D721Med (cell line): ENCODE measurements around the gene RAPGEF1.

Experiments
- DNase-seq: peaks from one replicate; pipeline ENCODE4 v3.0.0; 2011; ENCODE audit warnings: low spot score; ENCODE audit not compliant: insufficient read length
- FAIRE-seq: peaks from 2 replicates; lab custom pipeline; 2011; peaks lifted over from hg19 to GRCh38; lab: Jason Lieb, UNC
- TF ChIP-seq, protein P1 (sequence below): IDR thresholded peaks from 2 replicates; pipeline ENCODE4 v1.5.1; 2012; ENCODE audit warnings: mild to moderate bottlenecking, control low read depth; ENCODE audit not compliant: insufficient read depth; ENCODE audit errors: missing control alignments

Gene RAPGEF1

DNA sequence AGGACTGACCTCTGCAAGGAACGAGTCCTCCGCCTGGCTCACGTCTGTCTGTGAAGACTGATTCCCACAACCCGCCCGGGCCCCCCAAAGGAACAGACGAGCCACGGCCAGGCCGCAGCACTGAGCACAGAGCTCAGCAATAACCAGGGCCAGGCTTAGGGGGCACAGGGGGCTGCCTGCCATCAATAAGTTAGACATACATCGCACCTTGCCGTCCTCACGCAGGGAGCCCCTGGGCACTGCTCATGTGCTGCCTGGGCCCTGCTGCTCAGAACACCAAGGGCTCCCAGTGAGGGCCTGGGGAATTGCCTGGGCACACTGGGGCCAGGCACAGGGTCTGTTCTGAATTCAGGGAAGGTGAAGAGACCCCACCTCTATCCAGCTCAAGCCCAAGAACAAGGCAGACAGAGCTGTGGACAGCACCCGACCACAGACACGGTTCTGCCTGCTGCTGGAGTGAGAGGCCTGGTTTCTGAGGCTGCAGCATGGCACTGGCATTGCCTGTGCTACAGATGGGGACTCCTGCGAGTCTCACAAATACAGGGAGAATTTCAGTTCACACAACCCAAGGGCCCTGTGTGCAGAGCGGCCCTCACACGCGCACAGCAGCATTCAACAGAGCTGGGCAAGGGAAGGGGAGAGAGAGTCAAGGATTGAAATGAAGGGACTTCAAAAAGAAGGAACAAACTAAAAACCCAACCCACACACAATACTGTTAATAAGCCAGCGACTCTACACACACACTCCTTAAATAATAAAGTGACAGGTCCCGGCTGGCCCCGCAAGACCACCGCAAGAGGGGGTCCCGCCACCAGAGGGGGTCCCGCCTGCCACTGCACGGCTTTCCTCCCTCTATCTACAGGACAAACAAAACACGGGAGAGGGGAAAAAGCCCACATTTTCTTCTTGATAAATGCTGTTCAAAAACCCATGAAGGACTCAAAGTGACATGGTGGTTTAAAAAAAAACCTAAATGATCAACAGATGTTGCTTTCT, 162.6 kb downstream of the RAPGEF1 start:
- no peak for FAIRE-seq

DNA sequence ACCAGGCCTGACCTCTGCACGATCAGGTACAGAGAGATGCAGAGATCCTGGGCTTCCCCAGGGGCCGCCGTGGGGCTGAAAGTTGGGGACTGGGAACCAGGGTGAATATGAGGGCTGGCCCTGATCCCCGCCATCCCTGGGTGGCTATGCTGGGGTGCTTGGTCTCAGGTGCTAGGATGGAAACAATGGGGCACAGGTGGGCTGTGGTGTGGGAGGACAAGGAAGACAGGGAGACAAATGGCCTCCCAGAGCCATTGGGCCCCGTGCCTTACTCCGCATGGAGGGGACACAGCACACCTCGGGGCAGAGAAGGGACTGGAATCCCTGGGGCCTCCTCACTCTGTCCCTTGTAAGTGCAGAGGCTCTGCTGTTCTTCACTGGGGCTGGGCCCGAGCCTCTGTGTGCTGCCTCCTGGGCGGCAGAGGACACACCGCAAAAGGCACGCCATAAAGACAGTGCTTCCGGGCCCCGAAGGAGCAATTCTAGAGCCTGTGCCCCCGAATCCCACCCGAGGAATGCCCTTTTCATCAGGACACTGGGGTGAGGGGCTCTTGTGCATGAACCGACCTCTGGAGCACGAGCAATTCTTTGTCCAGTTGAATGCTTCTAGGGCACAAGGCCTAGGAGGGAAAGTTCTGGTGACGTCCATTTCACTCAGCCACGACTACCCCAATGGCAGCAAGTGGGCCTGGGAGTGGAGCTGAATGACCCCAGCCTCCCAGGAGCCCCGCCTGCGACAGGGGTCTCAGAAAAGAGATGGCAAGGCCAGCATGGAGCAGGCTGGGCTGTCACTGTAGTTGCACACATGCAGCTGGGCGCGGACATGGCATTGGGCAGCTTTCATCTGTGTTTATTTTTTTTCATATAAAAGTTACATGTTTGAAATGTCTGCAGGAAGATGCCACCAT, 163.7 kb downstream of the RAPGEF1 start:
- TF ChIP-seq, protein P1, sequence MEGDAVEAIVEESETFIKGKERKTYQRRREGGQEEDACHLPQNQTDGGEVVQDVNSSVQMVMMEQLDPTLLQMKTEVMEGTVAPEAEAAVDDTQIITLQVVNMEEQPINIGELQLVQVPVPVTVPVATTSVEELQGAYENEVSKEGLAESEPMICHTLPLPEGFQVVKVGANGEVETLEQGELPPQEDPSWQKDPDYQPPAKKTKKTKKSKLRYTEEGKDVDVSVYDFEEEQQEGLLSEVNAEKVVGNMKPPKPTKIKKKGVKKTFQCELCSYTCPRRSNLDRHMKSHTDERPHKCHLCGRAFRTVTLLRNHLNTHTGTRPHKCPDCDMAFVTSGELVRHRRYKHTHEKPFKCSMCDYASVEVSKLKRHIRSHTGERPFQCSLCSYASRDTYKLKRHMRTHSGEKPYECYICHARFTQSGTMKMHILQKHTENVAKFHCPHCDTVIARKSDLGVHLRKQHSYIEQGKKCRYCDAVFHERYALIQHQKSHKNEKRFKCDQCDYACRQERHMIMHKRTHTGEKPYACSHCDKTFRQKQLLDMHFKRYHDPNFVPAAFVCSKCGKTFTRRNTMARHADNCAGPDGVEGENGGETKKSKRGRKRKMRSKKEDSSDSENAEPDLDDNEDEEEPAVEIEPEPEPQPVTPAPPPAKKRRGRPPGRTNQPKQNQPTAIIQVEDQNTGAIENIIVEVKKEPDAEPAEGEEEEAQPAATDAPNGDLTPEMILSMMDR: no peak
- FAIRE-seq: no peak
- DNase-seq: no peak

More for the DNA sequence above, 162.6 kb downstream of the RAPGEF1 start:
- DNase-seq: no peak
- TF ChIP-seq, protein P1: no peak

DNA sequence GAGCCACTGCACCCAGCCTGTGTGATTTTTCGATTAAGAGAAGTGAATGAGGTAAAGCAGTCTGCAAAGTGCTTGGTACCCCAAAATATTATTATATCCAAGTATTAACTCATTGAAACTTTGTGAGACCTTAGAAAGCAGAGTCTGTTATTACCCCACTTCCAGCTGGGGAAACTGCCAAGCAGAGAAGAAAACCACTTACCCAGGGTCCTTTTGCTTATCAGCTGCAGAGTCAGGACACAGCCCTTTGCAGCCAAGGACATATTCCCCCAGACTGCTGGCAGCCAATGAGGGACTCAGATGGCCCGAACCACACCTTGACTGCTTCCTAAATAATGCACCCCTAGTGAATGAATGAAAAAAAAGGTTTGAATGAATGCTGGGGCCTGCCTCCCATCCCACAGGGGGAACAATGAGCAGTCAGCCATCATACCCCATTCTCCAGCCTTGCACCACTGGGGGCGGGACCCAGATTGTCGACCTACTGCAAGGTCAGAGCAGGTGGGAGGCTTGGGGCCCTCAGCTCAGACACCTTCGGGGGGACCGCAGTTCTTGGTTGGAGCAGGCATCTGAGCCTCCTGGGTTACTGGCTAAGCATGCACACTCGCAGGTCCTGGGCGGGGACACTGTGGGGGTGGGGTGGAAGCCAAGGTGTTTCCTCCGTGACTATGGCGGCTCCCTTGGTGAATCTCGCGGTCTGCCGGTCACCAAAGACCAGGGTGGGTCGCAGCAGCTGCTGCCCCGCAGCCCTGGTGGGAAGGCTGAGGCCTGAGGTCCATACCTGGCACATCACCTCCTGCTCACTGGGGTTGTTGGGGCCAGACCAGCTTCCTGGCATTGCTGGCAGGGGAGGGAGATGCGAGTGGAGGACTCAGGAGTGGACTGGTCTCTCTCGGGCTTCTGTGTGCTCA, 164.9 kb downstream of the RAPGEF1 start:
- TF ChIP-seq, protein P1: no peak
- DNase-seq (no peak), FAIRE-seq (no peak)

DNA sequence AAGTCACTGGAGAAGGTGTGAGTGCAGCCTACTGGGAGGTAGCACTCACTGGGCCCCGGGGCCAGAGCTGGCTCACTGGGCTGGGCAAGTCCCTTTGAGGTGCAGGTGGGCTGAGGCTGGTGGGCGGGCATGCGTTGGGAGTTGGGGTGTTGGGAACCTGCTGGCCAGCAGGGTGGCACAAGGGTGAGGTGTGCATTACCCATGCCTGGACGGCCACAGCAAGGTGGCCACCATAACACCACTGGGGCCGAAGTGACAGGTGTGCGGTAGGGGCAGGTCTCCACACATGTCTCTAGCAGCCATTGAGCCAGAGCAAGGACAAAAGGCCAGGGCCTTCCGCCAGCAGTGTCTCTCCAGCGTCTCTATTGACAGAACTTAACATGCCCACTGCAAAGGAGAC, 172.0 kb downstream of the RAPGEF1 start:
- DNase-seq (no peak), FAIRE-seq (no peak)
- TF ChIP-seq, protein P1: no peak

DNA sequence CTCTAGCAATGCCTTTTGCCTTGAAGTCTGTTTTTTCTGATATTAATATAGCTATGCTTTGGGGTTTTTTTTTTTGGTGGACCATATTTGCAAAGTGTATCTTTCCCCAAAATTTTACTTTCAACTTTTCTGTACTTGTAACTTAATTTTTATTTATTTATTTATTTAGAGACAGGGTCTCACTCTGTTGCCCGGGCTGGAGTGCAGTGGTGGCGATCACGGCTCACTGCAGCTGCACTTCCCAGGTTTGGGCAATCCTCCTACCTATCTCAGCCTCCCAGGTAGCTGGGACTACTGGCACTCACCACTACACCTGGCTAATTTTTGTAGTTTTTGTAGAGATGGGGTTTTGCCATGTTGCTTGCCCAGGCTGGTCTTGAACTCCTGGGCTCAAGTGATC, 173.7 kb downstream of the RAPGEF1 start:
- no peak for FAIRE-seq
- TF ChIP-seq, protein P1: no peak
- DNase-seq: no peak

DNA sequence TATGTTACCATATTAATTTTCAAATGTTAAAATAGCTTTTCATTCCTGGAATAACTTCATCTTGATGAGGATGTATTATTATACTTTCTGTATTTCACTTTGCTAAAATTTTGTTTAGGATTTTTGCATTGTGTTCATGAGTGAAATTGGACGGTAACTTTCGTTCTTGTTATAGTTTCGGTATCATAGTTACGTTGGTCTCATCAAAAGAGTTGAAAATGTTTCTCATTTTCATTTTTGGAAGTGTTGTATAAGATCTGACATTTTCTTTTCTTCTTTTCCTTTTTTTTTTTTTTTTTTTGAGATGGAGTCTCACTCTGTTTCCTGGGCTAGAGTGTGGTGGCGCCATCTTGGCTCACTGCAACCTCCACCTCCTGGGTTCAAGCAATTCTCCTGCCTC, 174.5 kb downstream of the RAPGEF1 start:
- DNase-seq: no peak
- TF ChIP-seq, protein P1: no peak
- no peak for FAIRE-seq
